Measurements from ENCODE around the gene NSL1. TPM values are rescaled to one million over a fixed set of nuclear protein-coding genes. Genes with fewer than 3 reads are reported as not detected.
A peak's percentile ranks its signal among the peaks of the same experiment; 100 is the strongest.

NSL1 gene
- total RNA-seq, 4 donors from 2014 or later, result 10.8 to 22.3 (median 16.9) TPM

DNA sequence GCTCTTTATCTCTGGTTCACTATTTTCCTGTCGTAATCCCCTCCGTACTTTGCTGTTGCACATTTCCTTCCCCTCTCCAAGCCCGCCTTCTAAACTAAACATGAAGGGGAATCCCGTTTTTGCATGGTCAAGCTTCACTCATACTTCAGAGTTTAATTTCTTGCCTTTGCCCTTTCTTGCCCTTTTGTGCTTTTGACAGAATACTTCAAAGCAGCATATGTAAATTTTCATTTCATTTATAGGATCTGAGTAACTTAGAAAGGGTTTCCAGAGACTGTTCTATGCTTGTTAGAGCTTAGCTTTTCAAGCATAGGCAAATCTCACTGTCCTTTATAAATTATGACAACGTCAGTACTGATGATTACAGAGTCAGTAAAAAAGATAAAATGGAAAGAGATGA lies 28.1 kb upstream of the NSL1 start:
- intact Hi-C loops (cut with DNase I), result no loop called here
- no peak for DNase-seq
- WGBS, 2 donors, result 7 to 17% methylated on average over 5 of the region's 5 CpGs

GRCh38 chr1:212816567-212817278 lies 25.1 kb upstream of the NSL1 start:
- TF ChIP-seq POLR2A (IDR thresholded peaks at IDR 0.05) (no peak), CTCF (IDR thresholded peaks at IDR 0.05) (no peak)
- Histone ChIP-seq H3K4me1 (peaks cover 0 to 15% (median 0%) of the 10 kb centered on the region in 3 donors), H3K27ac (no peak overlapping the region), H3K9me3 (no peaks in the 10 kb centered on the region), H3K36me3 (peaks cover 0 to 14% (median 0%) of the 10 kb centered on the region in 3 donors), H3K27me3 (no peaks in the 10 kb centered on the region), H3K4me3 (no peak overlapping the region)
- intact Hi-C loops (cut with DNase I), result no loop called here
- WGBS, 2 donors, result 71 to 75% methylated on average over 3 of the region's 3 CpGs
- no peak for DNase-seq

More for the DNA sequence above, 28.1 kb upstream of the NSL1 start:
- Histone ChIP-seq H3K27me3 (no peaks in the 10 kb centered on the region), H3K4me1 (peaks cover 0 to 15% (median 0%) of the 10 kb centered on the region in 3 donors), H3K36me3 (no peaks in the 10 kb centered on the region), H3K4me3 (no peak overlapping the region), H3K9me3 (peaks cover 0 to 1% (median under 1%) of the 10 kb centered on the region in 3 donors), H3K27ac (no peak overlapping the region)
- TF ChIP-seq CTCF (IDR thresholded peaks at IDR 0.05) (no peak), POLR2A (IDR thresholded peaks at IDR 0.05) (no peak)

GRCh38 chr1:212814537-212815334 lies 23.2 kb upstream of the NSL1 start:
- Histone ChIP-seq H3K4me3 (no peak overlapping the region), H3K9me3 (no peaks in the 10 kb centered on the region), H3K27me3 (no peaks in the 10 kb centered on the region), H3K27ac (no peak overlapping the region), H3K36me3 (peaks cover 0 to 18% (median 0%) of the 10 kb centered on the region in 3 donors), H3K4me1 (peaks cover 0 to 7% (median 0%) of the 10 kb centered on the region in 3 donors)
- intact Hi-C loops (cut with DNase I), result no loop called here
- no peak for DNase-seq
- TF ChIP-seq POLR2A (IDR thresholded peaks at IDR 0.05), result no peak
- TF ChIP-seq CTCF (IDR thresholded peaks at IDR 0.05), result peak in 4 of 6 experiments; percentile 4 to 43 (median 24)
- WGBS, 2 donors, result 50 to 65% methylated on average over 5 of the region's 5 CpGs

GRCh38 chr1:212805767-212806166 lies 14.2 kb upstream of the NSL1 start:
- H3K27me3 ChIP-seq, result no peaks in the 10 kb centered on the region
- H3K9me3 ChIP-seq, result no peaks in the 10 kb centered on the region
- H3K4me1 ChIP-seq, result no peaks in the 10 kb centered on the region
- H3K36me3 ChIP-seq, result peaks cover 0 to 89% (median 0%) of the 10 kb centered on the region in 3 donors
- intact Hi-C loops (cut with DNase I), result no loop called here
- no peak overlapping the region for H3K4me3 ChIP-seq
- no peak overlapping the region for H3K27ac ChIP-seq
- 85% methylated on average over 3 of the region's 3 CpGs for WGBS, 2 donors
- DNase-seq, result no peak
- TF ChIP-seq POLR2A (IDR thresholded peaks at IDR 0.05) (no peak), CTCF (IDR thresholded peaks at IDR 0.05) (no peak)

DNA sequence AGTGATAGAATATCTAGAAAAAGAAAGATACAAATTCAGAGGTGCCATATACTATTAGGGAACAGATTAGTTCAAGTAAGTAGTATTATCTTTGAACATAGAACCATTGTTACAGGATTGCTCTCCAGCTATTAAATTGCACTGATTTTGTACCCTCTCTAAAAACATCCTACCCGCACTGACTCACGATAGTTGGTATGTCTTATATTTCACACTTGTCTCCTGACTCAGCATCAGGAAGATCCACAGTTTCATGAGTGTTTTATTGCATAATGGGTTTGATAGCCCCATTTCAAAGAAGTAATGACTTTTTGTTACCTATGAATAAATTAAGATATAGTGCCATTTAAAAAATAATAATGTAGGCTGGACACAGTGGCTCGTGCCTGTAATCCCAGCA lies 6.1 kb upstream of the NSL1 start:
- 96% methylated on average over 3 of the region's 3 CpGs for WGBS, 2 donors
- TF ChIP-seq CTCF (IDR thresholded peaks at IDR 0.05) (no peak), POLR2A (IDR thresholded peaks at IDR 0.05) (no peak)
- Histone ChIP-seq H3K4me3 (no peak overlapping the region), H3K27me3 (no peaks in the 10 kb centered on the region), H3K4me1 (peaks cover 0 to 8% (median 2%) of the 10 kb centered on the region in 3 donors), H3K27ac (no peak overlapping the region), H3K36me3 (peaks cover 0 to 73% (median 0%) of the 10 kb centered on the region in 3 donors), H3K9me3 (no peaks in the 10 kb centered on the region)
- intact Hi-C loops (cut with DNase I), result no loop called here
- DNase-seq, result no peak
